GM12878 (cell line): Measurements from ENCODE around the gene MRGPRF. TPM values are rescaled to one million over a fixed set of nuclear protein-coding genes. Genes with fewer than 3 reads are reported as not detected.

Source experiments
- ATAC-seq: fragments of 200-7000 bp; cut with Tn5 transposase; 3 replicates; pipeline ENCODE4 v1.9.1; 2020; ENCODE audit warnings: mild to moderate bottlenecking, moderate library complexity
- BruUV-seq: library from RNA; stranded (reverse); fragments of 400-500 nt; replicated peaks from 2 replicates; lab custom pipeline; 2021; lab: Mats Ljungman, UMichigan
- CTCF ChIA-PET: fragments of 300-600 bp; sonication (Branson Sonifier 250); formaldehyde crosslinking; extraction: SDS; loops from one replicate; lab custom pipeline; 2021; ENCODE audit warnings: inconsistent platforms; lab: Yijun Ruan, JAX
- POLR2A ChIA-PET: fragments of 350-600 bp; formaldehyde crosslinking; extraction: SDS; loops from one replicate; lab custom pipeline; 2021; ENCODE audit warnings: inconsistent platforms; lab: Charles Lee
- RAD21 ChIA-PET: fragments of 300-600 bp; sonication (Branson Sonifier 250); formaldehyde crosslinking; loops from one replicate; lab custom pipeline; 2023; ENCODE audit warnings: antibody characterized with exemption; ENCODE audit not compliant: unreplicated experiment; lab: Charles Lee
- SMC1A ChIA-PET: fragments of 300-600 bp; sonication (Branson Sonifier 250); formaldehyde crosslinking; loops from one replicate; lab custom pipeline; 2023; ENCODE audit not compliant: unreplicated experiment, uncharacterized antibody; lab: Charles Lee
- DNase-seq: peaks from one replicate; pipeline ENCODE4 v3.0.0-alpha.2; 2011; ENCODE audit warnings: low read depth, low spot score
- FAIRE-seq: peaks from 3 replicates; lab custom pipeline; 2011; peaks lifted over from hg19 to GRCh38; lab: Jason Lieb, UNC
- H2AFZ ChIP-seq: 2 replicates; pipeline ENCODE4 v1.6.0; 2011; ENCODE audit warnings: low read depth, low read length, control low read depth; ENCODE audit not compliant: control insufficient read depth
- H3K27ac ChIP-seq: 2 replicates; pipeline ENCODE4 v1.5.1; 2011; ENCODE audit warnings: control low read depth; ENCODE audit not compliant: control insufficient read depth, insufficient read depth
- H3K27me3 ChIP-seq, 2 experiments: replicated peaks in 1 of 2; 2 replicates each; pipeline versions ENCODE4 v1.6.0 to v1.6.1; 2011; ENCODE audit warnings: low read length in 1 of 2; ENCODE audit not compliant: control insufficient read depth in 2 of 2, insufficient read depth in 2 of 2
- H3K36me3 ChIP-seq, 2 experiments: 2 replicates each; pipeline ENCODE4 v1.5.1; 2011; ENCODE audit warnings: low read length in 1 of 2; ENCODE audit not compliant: control insufficient read depth in 2 of 2, insufficient read depth in 2 of 2
- H3K4me1 ChIP-seq: 2 replicates; pipeline ENCODE4 v1.6.1; 2011; ENCODE audit warnings: mild to moderate bottlenecking, low read length, moderate library complexity, mixed read lengths; ENCODE audit not compliant: control insufficient read depth, insufficient read depth
- H3K4me2 ChIP-seq: 2 replicates; pipeline ENCODE4 v1.6.0; 2011; ENCODE audit warnings: control low read depth; ENCODE audit not compliant: control insufficient read depth, insufficient read depth
- H3K4me3 ChIP-seq: fragments of 200-600 bp; sonication (generic); 2 replicates; pipeline ENCODE4 v1.5.1; 2016
- H3K79me2 ChIP-seq: 2 replicates; pipeline ENCODE4 v1.6.0; 2011; ENCODE audit warnings: low read length; ENCODE audit not compliant: control insufficient read depth, insufficient read depth
- H3K9ac ChIP-seq: 2 replicates; pipeline ENCODE4 v1.8.0; 2011; ENCODE audit warnings: low read length, control low read depth, mixed read lengths; ENCODE audit not compliant: control insufficient read depth, insufficient read depth
- H3K9me3 ChIP-seq: replicated peaks from 3 replicates; pipeline ENCODE4 v1.5.1; 2011; ENCODE audit warnings: mild to moderate bottlenecking, low read length; ENCODE audit not compliant: control insufficient read depth, insufficient read depth
- H4K20me1 ChIP-seq: 2 replicates; pipeline ENCODE4 v1.6.0; 2011; ENCODE audit not compliant: control insufficient read depth, insufficient read depth
- DPF2 ChIP-seq: fragments of 450-650 bp; IDR thresholded peaks from 2 replicates; pipeline ENCODE4 v1.6.1; 2017; ENCODE audit warnings: mild to moderate bottlenecking
- EED ChIP-seq: sonication (generic); IDR thresholded peaks from 2 replicates; pipeline ENCODE4 v1.6.1; 2016; ENCODE audit warnings: antibody characterized with exemption, low read depth
- ETV6 ChIP-seq, 2 experiments: fragments of 450-650 bp in 1 of 2; IDR thresholded peaks in 1 of 2; conservative IDR thresholded peaks in 1 of 2; 2 replicates each; pipeline ENCODE4 v1.6.1; 2014; ENCODE audit warnings: antibody characterized with exemption in 1 of 2, borderline replicate concordance in 1 of 2, low read depth in 1 of 2, mild to moderate bottlenecking in 1 of 2, moderate library complexity in 1 of 2
- HDAC2 ChIP-seq: fragments of 200-600 bp; sonication (generic); IDR thresholded peaks from 2 replicates; pipeline ENCODE4 v1.6.1; 2017
- JUNB ChIP-seq: IDR thresholded peaks from 2 replicates; pipeline ENCODE4 v1.6.1; 2016; ENCODE audit warnings: antibody characterized with exemption, mild to moderate bottlenecking
- NR2F1 ChIP-seq: fragments of 450-650 bp; conservative IDR thresholded peaks from 2 replicates; pipeline ENCODE4 v1.6.1; 2017; ENCODE audit warnings: mild to moderate bottlenecking
- PAX5 ChIP-seq: IDR thresholded peaks from 2 replicates; pipeline ENCODE4 v1.6.1; 2011; ENCODE audit warnings: low read depth, low read length, borderline replicate concordance
- RBBP5 ChIP-seq: fragments of 200-600 bp; sonication (generic); conservative IDR thresholded peaks from 2 replicates; pipeline ENCODE4 v1.6.1; 2016
- SP1 ChIP-seq: IDR thresholded peaks from one replicate; pipeline ENCODE4 v1.6.1; 2011; ENCODE audit warnings: low read depth, low read length
- YY1 ChIP-seq: IDR thresholded peaks from 2 replicates; pipeline ENCODE4 v1.6.1; 2011; ENCODE audit warnings: low read depth, mild to moderate bottlenecking, low read length
- ZNF24 ChIP-seq: fragments of 450-650 bp; IDR thresholded peaks from 2 replicates; pipeline ENCODE4 v1.6.1; 2017; ENCODE audit warnings: antibody characterized with exemption, mild to moderate bottlenecking
- ZNF622 ChIP-seq: fragments of 450-650 bp; IDR thresholded peaks from 2 replicates; pipeline ENCODE4 v1.6.1; 2017; ENCODE audit warnings: mild to moderate bottlenecking, inconsistent platforms
- ZSCAN29 ChIP-seq: fragments of 450-650 bp; IDR thresholded peaks from 2 replicates; pipeline ENCODE4 v1.6.1; 2017; ENCODE audit warnings: mild to moderate bottlenecking, moderate library complexity
- WGBS: methylation state at CpG from one replicate; pipeline ENCODE4 v1.1.6; 2016; ENCODE audit warnings: low lambda C conversion rate; ENCODE audit not compliant: insufficient replicate concordance, insufficient coverage; ENCODE audit errors: missing lambda C conversion rate; 5-methylcytosine and 5-hydroxymethylcytosine counted together
- in situ Hi-C: fragments of 300-500 bp; cut with MboI; formaldehyde crosslinking; loops from 9 replicates; pipeline ENCODE4 v1.14.3; 2018; ENCODE audit warnings: mixed read lengths
- intact Hi-C: fragments of 100-400 bp; cut with micrococcal nuclease; formaldehyde crosslinking; loops from one replicate; pipeline ENCODE4 v1.14.2; 2022; ENCODE audit not compliant: unreplicated experiment
- polyA plus RNA-seq, 11 experiments: library from polyadenylated mRNA; depleted of rRNA in 4 of 11; unstranded in 6 of 11; stranded (reverse) in 5 of 11; fragments of >200 nt; fragmentation: Nextera tagmentation in 4 of 11; fragmentation: Illumina TruSeq in 1 of 11; extraction: Ambion mirVana in 4 of 11; extraction: Trizol in 1 of 11; gene quantifications; 1 replicate in 1 of 11; 2 replicates in 10 of 11; pipeline versions ENCODE4 v1.2.1 to v1.2.3, GENCODE V29; 2011 to 2016; ENCODE audit warnings: inconsistent platforms in 2 of 11, missing spikeins in 2 of 11, low read depth in 1 of 11
- total RNA-seq, 4 experiments: library from RNA; depleted of rRNA in 3 of 4; stranded (reverse); fragments of >200 nt in 3 of 4; fragmentation: Illumina TruSeq in 1 of 4; extraction: Trizol in 1 of 4; gene quantifications; 2 replicates each; pipeline versions ENCODE4 v1.2.1 to v1.2.3, GENCODE V29; 2013 to 2021
- TF ChIP-seq, protein P1 (sequence below): fragments of 450-650 bp; formaldehyde crosslinking; IDR thresholded peaks from 2 replicates; pipeline ENCODE4 v1.4.0; 2022; ENCODE audit warnings: mild to moderate bottlenecking, moderate library complexity
- TF ChIP-seq, protein P2 (sequence below): fragments of 450-650 bp; IDR thresholded peaks from 2 replicates; pipeline ENCODE4 v1.6.1; 2016; ENCODE audit warnings: mild to moderate bottlenecking
- TF ChIP-seq, protein P3 (sequence below): fragments of 450-650 bp; IDR thresholded peaks from 2 replicates; pipeline ENCODE4 v1.6.1; 2017; ENCODE audit warnings: mild to moderate bottlenecking

MRGPRF gene
- total and polyA plus RNA-seq, 10 of the 15 experiments (the other 5 are each of a cell fraction or from before 2014, with no cell fraction given), result not detected

DNA sequence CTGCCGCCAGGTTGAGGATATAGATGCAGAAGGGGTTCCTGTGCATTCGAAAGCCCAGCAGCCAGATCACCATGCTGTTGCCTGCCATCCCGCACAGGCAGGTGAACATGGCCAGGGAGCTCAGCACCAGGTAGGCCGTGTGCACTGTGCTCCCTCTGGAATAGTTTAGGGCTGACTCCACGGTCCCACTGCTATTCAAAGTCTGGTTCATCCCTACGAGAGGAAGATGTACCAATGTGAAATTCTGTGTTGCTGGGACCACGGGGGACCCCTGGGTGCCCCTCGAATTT is 32.3 kb downstream of the MRGPRF start, which contains the start of gene MRGPRD (continued):
- TF ChIP-seq, protein P1, sequence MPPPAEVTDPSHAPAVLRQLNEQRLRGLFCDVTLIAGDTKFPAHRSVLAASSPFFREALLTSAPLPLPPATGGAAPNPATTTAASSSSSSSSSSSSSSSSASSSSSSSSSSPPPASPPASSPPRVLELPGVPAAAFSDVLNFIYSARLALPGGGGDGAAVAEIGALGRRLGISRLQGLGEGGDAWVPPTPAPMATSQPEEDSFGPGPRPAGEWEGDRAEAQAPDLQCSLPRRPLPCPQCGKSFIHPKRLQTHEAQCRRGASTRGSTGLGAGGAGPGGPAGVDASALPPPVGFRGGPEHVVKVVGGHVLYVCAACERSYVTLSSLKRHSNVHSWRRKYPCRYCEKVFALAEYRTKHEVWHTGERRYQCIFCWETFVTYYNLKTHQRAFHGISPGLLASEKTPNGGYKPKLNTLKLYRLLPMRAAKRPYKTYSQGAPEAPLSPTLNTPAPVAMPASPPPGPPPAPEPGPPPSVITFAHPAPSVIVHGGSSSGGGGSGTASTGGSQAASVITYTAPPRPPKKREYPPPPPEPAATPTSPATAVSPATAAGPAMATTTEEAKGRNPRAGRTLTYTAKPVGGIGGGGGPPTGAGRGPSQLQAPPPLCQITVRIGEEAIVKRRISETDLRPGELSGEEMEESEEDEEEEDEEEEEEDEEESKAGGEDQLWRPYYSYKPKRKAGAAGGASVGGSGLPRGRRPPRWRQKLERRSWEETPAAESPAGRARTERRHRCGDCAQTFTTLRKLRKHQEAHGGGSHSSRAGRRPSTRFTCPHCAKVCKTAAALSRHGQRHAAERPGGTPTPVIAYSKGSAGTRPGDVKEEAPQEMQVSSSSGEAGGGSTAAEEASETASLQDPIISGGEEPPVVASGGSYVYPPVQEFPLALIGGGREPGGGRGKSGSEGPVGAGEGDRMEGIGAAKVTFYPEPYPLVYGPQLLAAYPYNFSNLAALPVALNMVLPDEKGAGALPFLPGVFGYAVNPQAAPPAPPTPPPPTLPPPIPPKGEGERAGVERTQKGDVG (CRISPR knock-in tag), result no peak
- TF ChIP-seq HDAC2, result no peak
- no peak for TF ChIP-seq PAX5
- no peak for TF ChIP-seq ZSCAN29

DNA sequence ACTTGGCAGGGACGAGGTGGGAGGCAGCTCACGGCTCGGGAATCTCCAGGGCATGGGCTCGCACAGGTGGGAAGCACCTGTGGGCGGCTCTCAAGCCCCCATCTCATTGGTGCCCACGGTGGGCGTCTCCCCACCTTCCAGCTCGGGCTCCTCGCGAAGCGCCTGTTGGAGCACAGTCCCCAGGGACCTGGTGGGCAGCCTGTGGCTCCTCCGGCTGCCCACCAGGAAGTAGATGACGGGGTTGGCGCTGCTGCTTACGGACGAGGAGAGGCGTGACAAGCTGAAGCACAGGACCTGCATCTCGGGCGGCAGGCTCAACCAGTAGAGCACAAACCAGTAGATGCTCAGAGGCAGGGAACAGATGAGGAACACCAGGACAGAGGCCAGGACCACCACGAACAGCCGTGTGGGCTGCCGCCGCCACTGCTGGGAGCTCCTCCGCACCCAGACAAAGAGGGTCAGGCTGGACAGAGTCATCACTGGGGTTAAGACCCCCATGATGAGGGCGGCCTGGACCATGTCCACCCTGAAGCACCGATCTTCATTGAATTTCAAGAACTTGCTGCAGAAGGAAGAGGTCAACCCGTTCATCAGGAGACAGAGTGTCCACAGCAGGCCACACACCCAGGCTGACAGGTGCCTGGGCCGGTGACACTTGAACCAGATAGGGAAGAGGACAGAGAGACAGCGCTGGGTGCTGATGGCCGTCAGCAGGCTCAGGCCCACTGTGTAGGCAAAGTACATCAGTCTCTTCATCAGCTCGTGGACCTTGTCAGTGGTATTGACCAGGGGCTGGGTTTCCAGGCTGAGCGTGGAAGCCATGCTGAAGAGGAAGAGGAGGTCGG is 32.9 kb downstream of the MRGPRF start:
- WGBS, result 43% methylated on average over 33 of the region's 33 CpGs
- Histone ChIP-seq H4K20me1 (no peaks in the 10 kb centered on the region), H3K36me3 (no peaks in the 10 kb centered on the region), H3K9me3 (no peaks in the 10 kb centered on the region; the same call in 2 of the 3 replicates), H3K79me2 (no peaks in the 10 kb centered on the region), H3K27me3 (no peaks in the 10 kb centered on the region; a peak in 2 of 4 replicates), H3K27ac (no peak overlapping the region), H3K9ac (no peak overlapping the region), H3K4me1 (no peaks in the 10 kb centered on the region), H3K4me2 (no peak overlapping the region), H2AFZ (no peak overlapping the region), H3K4me3 (no peak overlapping the region)
- FAIRE-seq, result no peak
- BruUV-seq, result no TSS peak
- ChIA-PET CTCF (interaction anchor here (1.0 to 1.2 kb wide), 2 partner anchors 10 to 14 kb away, joined by 3 read pairs; no protein-coding TSS in a partner anchor), SMC1A (no interaction called here), POLR2A (no interaction called here), RAD21 (no interaction called here)
- in situ Hi-C loops, result no loop called here
- intact Hi-C loops, result no loop called here
- DNase-seq, result no peak
- ATAC-seq, result no peak
- no peak for TF ChIP-seq ZNF24
- TF ChIP-seq SP1, result no peak
- TF ChIP-seq YY1, result no peak
- TF ChIP-seq RBBP5, result no peak
- TF ChIP-seq EED, result no peak
- TF ChIP-seq, protein P2, sequence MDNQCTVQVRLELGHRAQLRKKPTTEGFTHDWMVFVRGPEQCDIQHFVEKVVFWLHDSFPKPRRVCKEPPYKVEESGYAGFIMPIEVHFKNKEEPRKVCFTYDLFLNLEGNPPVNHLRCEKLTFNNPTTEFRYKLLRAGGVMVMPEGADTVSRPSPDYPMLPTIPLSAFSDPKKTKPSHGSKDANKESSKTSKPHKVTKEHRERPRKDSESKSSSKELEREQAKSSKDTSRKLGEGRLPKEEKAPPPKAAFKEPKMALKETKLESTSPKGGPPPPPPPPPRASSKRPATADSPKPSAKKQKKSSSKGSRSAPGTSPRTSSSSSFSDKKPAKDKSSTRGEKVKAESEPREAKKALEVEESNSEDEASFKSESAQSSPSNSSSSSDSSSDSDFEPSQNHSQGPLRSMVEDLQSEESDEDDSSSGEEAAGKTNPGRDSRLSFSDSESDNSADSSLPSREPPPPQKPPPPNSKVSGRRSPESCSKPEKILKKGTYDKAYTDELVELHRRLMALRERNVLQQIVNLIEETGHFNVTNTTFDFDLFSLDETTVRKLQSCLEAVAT, result no peak
- TF ChIP-seq DPF2, result no peak
- TF ChIP-seq NR2F1, result no peak
- TF ChIP-seq ETV6 (conservative IDR thresholded peaks at IDR 0.05 in 1 of 2, IDR thresholded peaks at IDR 0.05 in 1 of 2; ENCODE audit: borderline replicate concordance in 1 of 2, low read depth in 1 of 2), result no peak
- TF ChIP-seq ZNF622, result no peak
- TF ChIP-seq, protein P3, sequence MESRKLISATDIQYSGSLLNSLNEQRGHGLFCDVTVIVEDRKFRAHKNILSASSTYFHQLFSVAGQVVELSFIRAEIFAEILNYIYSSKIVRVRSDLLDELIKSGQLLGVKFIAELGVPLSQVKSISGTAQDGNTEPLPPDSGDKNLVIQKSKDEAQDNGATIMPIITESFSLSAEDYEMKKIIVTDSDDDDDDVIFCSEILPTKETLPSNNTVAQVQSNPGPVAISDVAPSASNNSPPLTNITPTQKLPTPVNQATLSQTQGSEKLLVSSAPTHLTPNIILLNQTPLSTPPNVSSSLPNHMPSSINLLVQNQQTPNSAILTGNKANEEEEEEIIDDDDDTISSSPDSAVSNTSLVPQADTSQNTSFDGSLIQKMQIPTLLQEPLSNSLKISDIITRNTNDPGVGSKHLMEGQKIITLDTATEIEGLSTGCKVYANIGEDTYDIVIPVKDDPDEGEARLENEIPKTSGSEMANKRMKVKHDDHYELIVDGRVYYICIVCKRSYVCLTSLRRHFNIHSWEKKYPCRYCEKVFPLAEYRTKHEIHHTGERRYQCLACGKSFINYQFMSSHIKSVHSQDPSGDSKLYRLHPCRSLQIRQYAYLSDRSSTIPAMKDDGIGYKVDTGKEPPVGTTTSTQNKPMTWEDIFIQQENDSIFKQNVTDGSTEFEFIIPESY, result no peak
- no peak for TF ChIP-seq JUNB
